Measurements from ENCODE around the gene DSC1. TPM values are rescaled to one million over a fixed set of nuclear protein-coding genes. Genes with fewer than 3 reads are reported as not detected.
"Not testable (repeated sequence)": the region's sequence is repeated elsewhere in the genome, so short reads cannot be mapped to it uniquely, and the experiment has no call there.

Gene DSC1
- total RNA-seq, 6 experiments from 2014 or later: not detected

DNA sequence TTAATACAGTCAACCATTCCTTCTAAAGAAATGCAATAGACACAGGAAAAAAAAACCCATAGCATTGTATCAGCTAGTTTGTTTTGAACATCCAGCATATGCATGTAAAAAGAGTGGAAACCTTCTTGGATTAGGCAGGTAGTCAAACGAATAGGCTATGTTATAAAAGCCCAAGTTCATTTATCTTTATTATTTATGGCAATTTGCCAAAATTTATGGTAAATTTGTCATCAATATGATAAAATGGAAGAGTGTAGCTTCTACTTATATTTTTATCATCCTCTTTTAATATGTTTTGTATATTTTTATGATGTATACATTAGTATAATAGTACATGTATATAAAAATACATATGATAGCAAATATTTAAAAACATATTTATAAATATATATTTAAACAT lies 23.9 kb downstream of the DSC1 start:
- TF ChIP-seq, protein P1, sequence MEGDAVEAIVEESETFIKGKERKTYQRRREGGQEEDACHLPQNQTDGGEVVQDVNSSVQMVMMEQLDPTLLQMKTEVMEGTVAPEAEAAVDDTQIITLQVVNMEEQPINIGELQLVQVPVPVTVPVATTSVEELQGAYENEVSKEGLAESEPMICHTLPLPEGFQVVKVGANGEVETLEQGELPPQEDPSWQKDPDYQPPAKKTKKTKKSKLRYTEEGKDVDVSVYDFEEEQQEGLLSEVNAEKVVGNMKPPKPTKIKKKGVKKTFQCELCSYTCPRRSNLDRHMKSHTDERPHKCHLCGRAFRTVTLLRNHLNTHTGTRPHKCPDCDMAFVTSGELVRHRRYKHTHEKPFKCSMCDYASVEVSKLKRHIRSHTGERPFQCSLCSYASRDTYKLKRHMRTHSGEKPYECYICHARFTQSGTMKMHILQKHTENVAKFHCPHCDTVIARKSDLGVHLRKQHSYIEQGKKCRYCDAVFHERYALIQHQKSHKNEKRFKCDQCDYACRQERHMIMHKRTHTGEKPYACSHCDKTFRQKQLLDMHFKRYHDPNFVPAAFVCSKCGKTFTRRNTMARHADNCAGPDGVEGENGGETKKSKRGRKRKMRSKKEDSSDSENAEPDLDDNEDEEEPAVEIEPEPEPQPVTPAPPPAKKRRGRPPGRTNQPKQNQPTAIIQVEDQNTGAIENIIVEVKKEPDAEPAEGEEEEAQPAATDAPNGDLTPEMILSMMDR (IDR thresholded peaks at IDR 0.05): no peak
- Mint-ChIP-seq H3K27me3 (ENCODE audit: insufficient read depth) (no peaks in the 10 kb centered on the region), H3K36me3 (ENCODE audit: low read depth) (no peaks in the 10 kb centered on the region), H3K27ac (no peak overlapping the region), H3K4me1 (ENCODE audit: low read depth) (no peaks in the 10 kb centered on the region), H3K9me3 (peaks cover 19% of the 10 kb centered on the region), H3K4me3 (no peak overlapping the region)
- no peak for DNase-seq

DNA sequence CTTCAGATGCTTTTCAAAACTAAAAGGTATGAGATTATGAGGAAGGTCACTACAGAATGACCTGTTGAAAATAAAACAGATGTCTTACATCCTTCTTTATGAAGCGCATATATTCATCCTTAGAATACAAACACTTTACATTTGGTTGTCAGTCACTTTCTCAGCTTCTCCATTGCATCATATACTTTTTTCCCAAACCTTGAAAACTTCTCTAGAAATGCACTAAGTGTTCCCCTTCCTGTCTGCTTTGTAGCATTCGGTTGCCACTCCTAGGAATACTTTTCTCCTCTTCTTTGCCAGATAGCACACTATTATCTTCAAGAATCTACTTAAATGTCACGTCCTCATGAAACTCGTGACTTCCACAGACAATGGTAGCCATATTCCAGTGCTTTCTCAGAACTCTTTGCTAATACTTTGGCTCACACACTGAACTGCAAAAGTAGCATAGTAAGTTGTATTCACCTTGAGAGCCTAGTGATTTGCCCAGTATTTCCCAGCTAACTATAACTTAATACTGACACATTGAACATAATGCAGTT lies 27.6 kb downstream of the DSC1 start:
- Mint-ChIP-seq H3K27me3 (ENCODE audit: insufficient read depth) (no peaks in the 10 kb centered on the region), H3K27ac (no peak overlapping the region), H3K4me1 (ENCODE audit: low read depth) (no peaks in the 10 kb centered on the region), H3K4me3 (no peak overlapping the region), H3K9me3 (peaks cover 16% of the 10 kb centered on the region), H3K36me3 (ENCODE audit: low read depth) (no peaks in the 10 kb centered on the region)
- TF ChIP-seq, protein P1 (IDR thresholded peaks at IDR 0.05): no peak
- DNase-seq: no peak

DNA sequence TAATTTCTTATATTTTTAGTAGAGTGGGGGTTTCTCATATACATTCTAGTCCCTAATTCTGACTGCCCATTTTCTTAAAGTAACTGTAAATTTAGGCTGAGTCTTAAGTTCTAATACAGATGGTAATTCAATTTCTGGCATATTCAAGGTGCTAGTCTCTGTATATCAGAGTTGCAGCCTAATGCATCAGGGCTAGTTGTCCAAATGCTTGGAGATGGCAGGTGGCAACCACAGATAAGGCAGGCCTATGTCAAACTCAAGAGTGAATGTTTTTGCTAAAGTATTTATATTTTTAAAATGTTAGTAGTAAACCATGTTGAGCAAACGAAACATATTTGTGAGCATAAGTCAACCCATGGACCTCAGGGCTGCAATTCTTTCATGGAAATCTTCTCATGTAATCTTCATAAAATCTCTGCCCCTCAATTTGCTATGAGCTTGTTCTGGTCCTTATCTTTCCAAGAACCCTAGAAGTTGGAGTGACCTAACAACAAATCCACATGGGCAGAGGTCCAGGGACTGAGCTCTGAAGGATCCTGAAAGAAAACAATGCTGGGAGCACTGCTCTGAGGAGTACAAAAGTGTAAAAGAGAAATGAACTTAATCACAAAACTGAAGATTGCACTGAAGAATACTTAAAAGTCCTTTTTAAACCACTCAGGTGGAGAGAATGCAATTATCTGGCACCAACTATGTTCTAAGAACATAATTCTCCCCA lies 33.1 kb downstream of the DSC1 start:
- Mint-ChIP-seq H3K9me3 (peaks cover 18% of the 10 kb centered on the region), H3K27me3 (ENCODE audit: insufficient read depth) (no peaks in the 10 kb centered on the region), H3K4me1 (ENCODE audit: low read depth) (no peaks in the 10 kb centered on the region), H3K27ac (no peak overlapping the region), H3K36me3 (ENCODE audit: low read depth) (no peaks in the 10 kb centered on the region), H3K4me3 (no peak overlapping the region)
- TF ChIP-seq, protein P1 (IDR thresholded peaks at IDR 0.05): no peak
- DNase-seq: no peak

DNA sequence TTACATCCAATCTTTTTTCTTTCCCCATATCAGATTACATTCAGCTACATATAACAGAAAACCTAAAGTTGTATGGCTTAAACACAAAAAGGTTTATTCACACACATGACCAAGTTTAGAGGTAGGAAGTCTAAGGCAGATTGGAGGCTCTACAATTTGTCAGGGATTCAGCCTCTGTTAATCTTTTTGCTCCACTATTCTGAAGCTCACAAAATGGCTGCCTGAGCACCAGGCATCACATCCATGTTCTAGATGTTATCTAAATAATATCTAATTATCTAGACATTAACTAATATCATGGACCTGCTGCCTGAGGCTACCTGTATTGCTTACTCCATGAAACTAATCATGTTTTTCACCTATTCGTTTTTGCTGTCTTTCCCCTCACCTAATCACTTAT lies 36.8 kb downstream of the DSC1 start:
- H3K4me1 Mint-ChIP-seq (ENCODE audit: low read depth): no peaks in the 10 kb centered on the region
- H3K27me3 Mint-ChIP-seq (ENCODE audit: insufficient read depth): no peaks in the 10 kb centered on the region
- H3K9me3 Mint-ChIP-seq: peaks cover 24% of the 10 kb centered on the region
- no peak overlapping the region for H3K27ac Mint-ChIP-seq
- DNase-seq: no peak
- TF ChIP-seq, protein P1 (IDR thresholded peaks at IDR 0.05): no peak
- H3K4me3 Mint-ChIP-seq: no peak overlapping the region
- H3K36me3 Mint-ChIP-seq (ENCODE audit: low read depth): no peaks in the 10 kb centered on the region

DNA sequence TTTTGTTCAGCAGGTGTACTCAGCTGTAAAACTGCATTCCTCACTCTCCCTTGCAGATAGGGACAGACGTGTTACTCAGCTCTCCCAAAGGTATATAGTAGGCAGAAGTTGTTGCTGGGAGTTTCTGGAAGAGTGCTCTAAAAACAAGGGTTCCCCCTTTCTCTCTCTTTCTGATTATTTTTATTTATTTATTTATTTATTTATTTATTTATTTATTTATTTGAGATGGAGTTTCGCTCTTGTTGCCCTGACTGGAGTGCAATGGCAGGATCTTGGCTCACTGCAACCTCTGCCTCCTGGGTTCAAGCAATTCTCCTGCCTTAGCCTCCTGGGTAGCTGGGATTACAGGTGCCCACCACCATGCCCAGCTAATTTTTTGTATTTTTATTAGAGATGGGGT lies 39.5 kb downstream of the DSC1 start:
- DNase-seq; H3K4me3 Mint-ChIP-seq; H3K27me3 Mint-ChIP-seq (ENCODE audit: insufficient read depth); H3K36me3 Mint-ChIP-seq (ENCODE audit: low read depth); H3K4me1 Mint-ChIP-seq (ENCODE audit: low read depth); H3K27ac Mint-ChIP-seq: not testable (repeated sequence)
- peaks cover 33% of the 10 kb centered on the region for H3K9me3 Mint-ChIP-seq

DNA sequence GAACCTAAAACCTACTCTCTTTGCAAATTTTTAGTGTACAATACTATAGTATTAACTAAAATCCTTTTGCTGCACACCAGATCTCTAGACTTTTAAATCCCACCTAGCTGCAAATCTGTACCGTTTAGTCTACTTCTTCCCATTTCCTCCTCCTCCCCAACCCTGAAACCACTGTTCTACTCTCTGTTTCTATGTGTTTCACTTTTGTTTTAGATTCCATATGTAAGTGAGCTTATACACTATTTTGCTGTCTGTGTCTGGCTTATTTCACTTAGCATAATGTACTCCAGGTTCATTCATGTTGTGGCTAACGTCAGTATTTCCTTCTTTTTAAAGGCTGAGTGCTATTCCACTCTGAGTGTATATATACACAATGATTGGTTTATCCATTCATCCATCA lies 42.1 kb downstream of the DSC1 start:
- no peak overlapping the region for H3K4me3 Mint-ChIP-seq
- no peaks in the 10 kb centered on the region for H3K27me3 Mint-ChIP-seq (ENCODE audit: insufficient read depth)
- TF ChIP-seq, protein P1 (IDR thresholded peaks at IDR 0.05): no peak
- H3K27ac Mint-ChIP-seq: no peak overlapping the region
- H3K9me3 Mint-ChIP-seq: peaks cover 41% of the 10 kb centered on the region
- DNase-seq: no peak
- no peaks in the 10 kb centered on the region for H3K4me1 Mint-ChIP-seq (ENCODE audit: low read depth)
- no peaks in the 10 kb centered on the region for H3K36me3 Mint-ChIP-seq (ENCODE audit: low read depth)

All from HFFc6 (cell line).